ENCODE measurements around the gene SLC25A1.

Gene SLC25A1

DNA sequence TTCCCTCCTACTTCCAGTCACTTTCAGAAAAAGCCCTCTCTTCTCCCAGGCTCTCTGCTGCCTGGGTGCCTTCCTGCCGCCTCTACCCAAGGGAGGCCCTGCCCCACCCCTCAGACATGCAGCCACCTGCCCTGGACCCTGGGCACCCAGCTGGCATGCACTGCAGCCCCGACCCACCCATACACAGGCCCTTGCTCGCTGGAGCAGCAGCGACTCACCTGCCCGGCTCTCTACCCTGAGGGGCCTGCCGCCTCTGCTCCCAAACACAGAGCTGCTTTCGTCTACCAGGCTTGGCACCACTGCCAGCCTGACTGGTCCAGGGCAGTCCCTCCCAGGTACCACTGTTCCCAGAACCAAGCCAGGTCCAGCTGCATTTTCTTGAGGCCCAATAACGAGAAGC is 48.7 kb downstream of the SLC25A1 start:
- H3K4me3 ChIP-seq (ENCODE audit: low read depth, low read length): no peak overlapping the region
- no peak for TF ChIP-seq CTCF (IDR thresholded peaks at IDR 0.05; ENCODE audit: borderline replicate concordance, insufficient read depth, low read depth, low read length)

DNA sequence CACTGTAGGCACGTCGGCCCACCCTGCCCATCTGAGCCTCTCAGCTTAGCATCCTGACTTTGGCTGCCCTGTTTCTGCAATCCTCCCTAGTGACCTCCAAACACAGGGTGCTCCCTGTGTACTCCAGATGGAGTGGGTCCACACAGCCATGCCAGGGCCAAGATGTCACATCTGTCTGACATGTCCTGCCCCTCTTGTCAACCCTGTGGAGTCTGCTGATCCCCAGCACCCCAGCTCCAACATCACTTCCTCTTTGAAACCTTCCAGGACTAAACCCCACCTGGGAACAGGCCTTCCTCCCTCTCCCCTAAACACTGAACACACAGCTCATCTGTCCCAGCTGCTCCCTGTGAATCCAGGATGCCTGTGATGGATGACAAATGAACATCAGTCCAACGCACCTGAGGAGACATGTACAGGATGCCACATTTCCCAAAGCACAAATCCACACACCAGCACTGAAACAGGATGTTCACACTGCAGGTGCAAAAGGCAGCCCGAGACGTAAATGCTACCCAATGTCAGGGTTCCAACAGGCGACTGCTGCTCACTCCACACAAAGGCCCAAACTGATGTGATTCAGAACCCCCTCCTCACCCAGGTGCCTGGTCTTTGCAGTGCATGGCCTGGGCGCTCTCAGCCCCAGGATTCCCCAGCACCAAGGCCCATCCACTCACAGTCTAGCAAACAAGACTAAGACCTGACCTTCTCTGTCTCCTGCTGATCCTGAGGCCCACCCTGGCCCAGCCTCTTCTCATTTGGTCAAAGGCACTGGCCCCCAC is 49.4 kb downstream of the SLC25A1 start:
- no peak for TF ChIP-seq CTCF (IDR thresholded peaks at IDR 0.05; ENCODE audit: borderline replicate concordance, insufficient read depth, low read depth, low read length)

DNA sequence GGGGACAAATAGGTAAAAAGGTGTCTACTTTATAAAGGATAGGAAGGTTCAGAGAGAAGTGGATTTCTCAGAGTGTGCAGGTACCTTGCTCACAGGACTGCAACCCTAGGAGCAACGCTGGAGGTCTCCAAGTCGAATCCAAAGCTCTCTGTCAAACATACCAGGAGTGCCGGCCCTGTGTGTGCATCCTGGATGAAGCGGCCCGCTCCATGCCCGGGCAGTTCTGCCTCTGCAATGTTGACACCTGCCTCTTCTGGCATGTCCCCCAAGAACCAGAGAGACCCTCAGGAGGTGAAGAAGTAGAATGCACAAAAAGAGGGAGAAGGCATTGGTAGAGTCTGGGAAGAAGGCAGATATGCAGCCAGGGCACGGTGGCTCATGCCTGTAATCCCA is 50.5 kb downstream of the SLC25A1 start:
- no peak for TF ChIP-seq CTCF (IDR thresholded peaks at IDR 0.05; ENCODE audit: borderline replicate concordance, insufficient read depth, low read depth, low read length)
- H3K4me3 ChIP-seq (ENCODE audit: low read depth, low read length): no peak overlapping the region

More for the DNA sequence above, 49.4 kb downstream of the SLC25A1 start:
- H3K4me3 ChIP-seq (ENCODE audit: low read depth, low read length): no peak overlapping the region

DNA sequence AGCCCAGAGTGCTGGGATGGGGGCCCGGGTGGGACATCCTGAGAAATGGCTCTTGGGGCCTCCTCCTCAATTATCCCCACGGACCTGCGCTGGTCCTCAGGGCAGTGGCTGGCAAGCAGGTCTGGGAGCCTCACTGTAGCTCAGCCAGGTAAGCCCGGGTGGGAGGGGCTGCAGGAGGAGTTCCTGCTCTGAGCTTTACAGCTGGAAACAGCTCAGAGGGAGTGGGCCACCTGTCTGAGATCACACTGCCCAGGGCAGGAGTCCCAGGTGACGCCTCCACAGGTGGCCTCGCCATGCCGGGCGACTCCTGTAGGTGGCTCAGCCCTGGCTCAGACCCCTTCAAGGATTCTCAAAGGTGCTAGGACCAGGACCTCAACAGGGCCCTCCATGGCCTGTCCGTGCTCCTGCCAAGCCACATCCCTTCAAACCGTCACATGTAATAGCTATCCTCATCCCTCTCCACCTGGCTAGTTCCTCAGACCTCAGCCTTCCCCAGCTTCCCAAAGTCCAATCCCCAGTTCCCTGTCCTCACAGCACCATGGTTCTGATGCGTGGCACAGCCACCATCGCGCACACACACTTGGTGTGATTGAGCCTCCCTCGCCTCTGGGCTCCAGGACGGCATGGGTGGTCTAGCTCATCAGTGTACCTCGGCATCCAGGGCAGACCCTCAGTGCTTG is 51.1 kb downstream of the SLC25A1 start:
- no peak for TF ChIP-seq CTCF (IDR thresholded peaks at IDR 0.05; ENCODE audit: borderline replicate concordance, insufficient read depth, low read depth, low read length)
- H3K4me3 ChIP-seq (ENCODE audit: low read depth, low read length): no peak overlapping the region

DNA sequence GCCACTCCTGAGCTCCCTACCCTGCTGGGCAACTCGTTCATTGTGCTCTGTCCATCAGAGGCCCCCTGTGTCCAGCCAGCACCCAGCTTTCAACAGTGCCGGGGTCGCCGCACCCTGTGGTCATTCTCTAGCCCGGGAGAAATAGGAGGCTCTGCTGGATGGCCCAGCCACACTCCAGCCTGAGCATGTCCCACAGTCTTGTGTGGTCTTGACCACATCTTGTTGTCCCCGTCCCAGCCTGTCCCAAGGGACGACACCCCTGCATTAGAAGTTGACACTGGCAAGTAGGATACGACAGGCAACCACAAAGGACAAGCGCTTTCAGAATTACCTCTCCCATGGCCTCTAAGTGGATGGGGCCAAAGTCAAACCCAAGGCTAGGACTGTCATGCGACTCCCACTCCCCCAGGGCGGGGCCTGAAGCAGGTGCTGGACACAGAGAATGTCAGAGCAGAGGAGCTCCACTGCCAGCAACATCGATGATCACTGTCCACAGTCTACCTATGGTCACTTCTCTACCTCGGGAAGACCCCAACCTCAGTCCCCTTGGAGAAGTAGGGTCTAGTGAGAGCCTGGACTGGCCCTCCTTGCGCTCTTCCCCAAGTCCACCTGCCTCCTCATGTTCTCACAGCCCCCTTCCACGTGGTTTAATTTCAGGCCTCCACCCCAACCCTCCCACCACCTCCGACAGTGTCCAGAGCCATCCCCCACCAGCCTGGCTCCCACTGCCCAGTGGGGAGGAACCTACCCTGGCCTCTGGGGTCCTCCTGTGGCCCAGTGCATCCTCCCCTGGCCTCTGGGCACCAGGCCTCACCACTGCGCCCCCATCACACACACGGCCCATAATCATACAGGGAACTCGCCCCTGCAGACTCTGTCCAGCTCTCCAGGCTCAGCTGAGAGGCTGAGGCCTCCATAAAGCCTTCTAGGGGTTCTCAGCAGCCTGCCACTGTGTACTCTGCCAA is 51.9 kb downstream of the SLC25A1 start:
- no peak for TF ChIP-seq CTCF (IDR thresholded peaks at IDR 0.05; ENCODE audit: borderline replicate concordance, insufficient read depth, low read depth, low read length)
- no peak overlapping the region for H3K4me3 ChIP-seq (ENCODE audit: low read depth, low read length)

Measured in GM12875 (cell line).